SK-N-SH (cell line): ENCODE measurements around the gene GZMA.
"Not testable (repeated sequence)": the region's sequence is repeated elsewhere in the genome, so short reads cannot be mapped to it uniquely, and the experiment has no call there.

ENCODE experiments used
- EZH2phosphoT487 ChIP-seq: fragments of 200-600 bp; sonication (generic); IDR thresholded peaks from 2 replicates; pipeline ENCODE4 v1.6.1; 2017; ENCODE audit warnings: low read depth, mixed run types, mild to moderate bottlenecking, antibody characterized with exemption, moderate library complexity, borderline replicate concordance
- GATA2 ChIP-seq: sonication (generic); formaldehyde crosslinking; IDR thresholded peaks from 2 replicates; pipeline ENCODE4 v1.5.0; 2020; ENCODE audit warnings: mild to moderate bottlenecking, missing genetic modification reagents
- YY1 ChIP-seq: IDR thresholded peaks from 2 replicates; pipeline ENCODE4 v1.4.0; 2012; ENCODE audit warnings: low read depth, mild to moderate bottlenecking
- TF ChIP-seq, protein P1 (sequence below): fragments of 200-600 bp; sonication (generic); IDR thresholded peaks from 2 replicates; pipeline ENCODE4 v1.6.1; 2017; ENCODE audit warnings: antibody characterized with exemption, mild to moderate bottlenecking, moderate library complexity
- TF ChIP-seq, protein P2 (sequence below): IDR thresholded peaks from 2 replicates; pipeline ENCODE4 v1.4.0; 2012; ENCODE audit warnings: low read depth

DNA sequence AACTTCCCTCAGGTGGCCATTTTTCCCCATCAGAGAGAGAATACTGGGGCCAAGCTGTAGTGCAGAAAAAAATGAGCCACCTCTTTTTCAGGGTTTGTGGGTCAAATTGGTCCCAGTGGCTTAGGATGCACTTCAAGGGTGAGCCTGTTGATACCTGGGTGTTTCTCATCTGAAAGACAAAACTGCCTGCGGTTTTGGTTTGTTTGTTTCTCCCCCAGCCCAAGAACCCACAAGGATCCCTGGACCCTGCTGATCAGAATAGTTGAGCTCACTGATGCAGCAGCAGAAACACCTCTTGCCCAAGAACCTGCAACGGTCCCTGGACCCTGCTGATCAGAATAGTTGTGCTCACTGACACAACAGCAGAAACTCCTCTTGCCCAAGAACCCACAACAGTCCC lies 13.1 kb upstream of the GZMA start:
- TF ChIP-seq, protein P1, sequence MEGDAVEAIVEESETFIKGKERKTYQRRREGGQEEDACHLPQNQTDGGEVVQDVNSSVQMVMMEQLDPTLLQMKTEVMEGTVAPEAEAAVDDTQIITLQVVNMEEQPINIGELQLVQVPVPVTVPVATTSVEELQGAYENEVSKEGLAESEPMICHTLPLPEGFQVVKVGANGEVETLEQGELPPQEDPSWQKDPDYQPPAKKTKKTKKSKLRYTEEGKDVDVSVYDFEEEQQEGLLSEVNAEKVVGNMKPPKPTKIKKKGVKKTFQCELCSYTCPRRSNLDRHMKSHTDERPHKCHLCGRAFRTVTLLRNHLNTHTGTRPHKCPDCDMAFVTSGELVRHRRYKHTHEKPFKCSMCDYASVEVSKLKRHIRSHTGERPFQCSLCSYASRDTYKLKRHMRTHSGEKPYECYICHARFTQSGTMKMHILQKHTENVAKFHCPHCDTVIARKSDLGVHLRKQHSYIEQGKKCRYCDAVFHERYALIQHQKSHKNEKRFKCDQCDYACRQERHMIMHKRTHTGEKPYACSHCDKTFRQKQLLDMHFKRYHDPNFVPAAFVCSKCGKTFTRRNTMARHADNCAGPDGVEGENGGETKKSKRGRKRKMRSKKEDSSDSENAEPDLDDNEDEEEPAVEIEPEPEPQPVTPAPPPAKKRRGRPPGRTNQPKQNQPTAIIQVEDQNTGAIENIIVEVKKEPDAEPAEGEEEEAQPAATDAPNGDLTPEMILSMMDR = not testable (repeated sequence)
- TF ChIP-seq, protein P2, sequence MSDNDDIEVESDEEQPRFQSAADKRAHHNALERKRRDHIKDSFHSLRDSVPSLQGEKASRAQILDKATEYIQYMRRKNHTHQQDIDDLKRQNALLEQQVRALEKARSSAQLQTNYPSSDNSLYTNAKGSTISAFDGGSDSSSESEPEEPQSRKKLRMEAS = not testable (repeated sequence)
- TF ChIP-seq YY1, EZH2phosphoT487, GATA2: not testable (repeated sequence)
